ENCODE measurements around the gene ANKMY1.
"Not testable (repeated sequence)": the region's sequence is repeated elsewhere in the genome, so short reads cannot be mapped to it uniquely, and the experiment has no call there.

DNA sequence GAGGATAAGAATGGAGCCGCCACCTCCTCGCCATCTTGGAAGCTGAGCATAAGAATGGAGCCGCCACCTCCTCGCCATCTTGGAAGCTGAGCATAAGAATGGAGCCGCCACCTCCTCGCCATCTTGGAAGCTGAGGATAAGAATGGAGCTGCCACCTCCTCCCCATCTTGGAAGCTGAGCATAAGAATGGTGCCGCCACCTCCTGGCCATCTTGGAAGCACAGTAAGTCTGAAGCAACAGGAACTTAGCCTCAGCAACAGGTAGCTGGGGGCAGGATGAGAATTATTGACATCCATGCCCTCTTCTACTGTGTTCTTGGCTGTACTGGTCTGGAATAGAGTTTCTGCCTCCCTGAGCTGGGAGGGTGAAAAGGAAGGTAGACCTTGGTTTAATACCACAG, 60.7 kb downstream of the ANKMY1 start:
- TF ChIP-seq, protein P1, sequence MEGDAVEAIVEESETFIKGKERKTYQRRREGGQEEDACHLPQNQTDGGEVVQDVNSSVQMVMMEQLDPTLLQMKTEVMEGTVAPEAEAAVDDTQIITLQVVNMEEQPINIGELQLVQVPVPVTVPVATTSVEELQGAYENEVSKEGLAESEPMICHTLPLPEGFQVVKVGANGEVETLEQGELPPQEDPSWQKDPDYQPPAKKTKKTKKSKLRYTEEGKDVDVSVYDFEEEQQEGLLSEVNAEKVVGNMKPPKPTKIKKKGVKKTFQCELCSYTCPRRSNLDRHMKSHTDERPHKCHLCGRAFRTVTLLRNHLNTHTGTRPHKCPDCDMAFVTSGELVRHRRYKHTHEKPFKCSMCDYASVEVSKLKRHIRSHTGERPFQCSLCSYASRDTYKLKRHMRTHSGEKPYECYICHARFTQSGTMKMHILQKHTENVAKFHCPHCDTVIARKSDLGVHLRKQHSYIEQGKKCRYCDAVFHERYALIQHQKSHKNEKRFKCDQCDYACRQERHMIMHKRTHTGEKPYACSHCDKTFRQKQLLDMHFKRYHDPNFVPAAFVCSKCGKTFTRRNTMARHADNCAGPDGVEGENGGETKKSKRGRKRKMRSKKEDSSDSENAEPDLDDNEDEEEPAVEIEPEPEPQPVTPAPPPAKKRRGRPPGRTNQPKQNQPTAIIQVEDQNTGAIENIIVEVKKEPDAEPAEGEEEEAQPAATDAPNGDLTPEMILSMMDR (IDR thresholded peaks at IDR 0.05): not testable (repeated sequence)
- TF ChIP-seq POLR2A (IDR thresholded peaks at IDR 0.05): not testable (repeated sequence)

All from vagina (tissue), 2 donors.